ENCODE results near the gene DNAJB1.
"Not testable (repeated sequence)": the region's sequence is repeated elsewhere in the genome, so short reads cannot be mapped to it uniquely, and the experiment has no call there.

The DNAJB1 gene

DNA sequence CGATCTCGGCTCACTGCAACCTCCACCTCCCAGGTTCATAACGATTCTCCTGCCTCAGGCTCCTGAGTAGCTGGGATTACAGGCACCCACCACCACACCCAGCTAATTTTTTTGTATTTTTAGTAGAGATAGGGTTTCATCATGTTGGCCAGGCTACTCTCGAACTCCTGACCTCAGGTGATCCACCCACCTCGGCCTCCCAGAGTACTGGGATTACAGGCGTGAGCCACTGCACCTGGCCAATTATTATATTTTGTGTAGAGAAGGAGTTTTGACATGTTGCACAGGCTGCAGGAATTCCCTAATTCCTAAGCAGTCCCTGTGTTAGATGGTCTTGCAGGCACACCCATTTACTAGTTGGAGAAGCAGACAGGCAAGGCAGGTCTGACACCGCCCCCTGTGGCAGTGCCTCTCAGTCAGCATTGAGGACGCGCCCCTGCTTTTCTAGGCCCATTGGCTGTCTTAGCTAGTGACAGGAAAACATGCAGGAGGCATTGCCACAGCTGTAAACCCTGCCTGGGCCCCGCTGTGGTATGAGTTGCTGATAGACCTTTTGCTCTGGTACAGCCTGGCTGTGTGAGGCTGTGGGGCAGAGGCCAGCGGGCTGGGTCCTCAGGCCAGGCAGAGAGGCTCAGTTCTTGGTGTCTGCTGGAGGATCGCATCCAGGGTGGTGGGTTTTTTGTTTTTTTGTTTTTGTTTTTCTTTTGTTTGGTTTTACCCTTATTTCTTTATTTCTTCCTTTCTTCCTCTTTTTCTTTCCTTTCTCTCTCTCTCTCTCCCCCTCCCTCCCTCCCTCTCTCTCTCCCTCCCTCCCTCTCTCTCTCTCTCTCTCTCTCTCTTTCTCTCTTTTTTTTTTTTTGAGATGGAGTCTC lies 33.2 kb upstream of the DNAJB1 start:
- not testable (repeated sequence) for H3K4me3 ChIP-seq (ENCODE audit: low read depth in 1 of 2, low read length in 2 of 2); H3K9me3 ChIP-seq (ENCODE audit: control insufficient read depth in 1 of 2, low read length in 2 of 2); H3K27me3 ChIP-seq (ENCODE audit: low read depth, low read length); H3K27ac ChIP-seq (ENCODE audit: low read length); H3K4me1 ChIP-seq (ENCODE audit: control insufficient read depth in 1 of 2, insufficient read depth in 2 of 2, low read length in 2 of 2); H3K36me3 ChIP-seq (ENCODE audit: control insufficient read depth in 1 of 2, insufficient read depth in 2 of 2, low read length in 2 of 2)

GRCh38 chr19:14550201-14550754 lies 32.1 kb upstream of the DNAJB1 start:
- H3K36me3 ChIP-seq (ENCODE audit: control insufficient read depth in 1 of 2, insufficient read depth in 2 of 2, low read length in 2 of 2): no peaks in the 10 kb centered on the region
- no peak overlapping the region for H3K27ac ChIP-seq (ENCODE audit: low read length)
- no peak overlapping the region for H3K4me3 ChIP-seq (ENCODE audit: low read depth in 1 of 2, low read length in 2 of 2)
- H3K9me3 ChIP-seq (ENCODE audit: control insufficient read depth in 1 of 2, low read length in 2 of 2): no peaks in the 10 kb centered on the region
- H3K27me3 ChIP-seq (ENCODE audit: low read depth, low read length): no peaks in the 10 kb centered on the region
- H3K4me1 ChIP-seq (ENCODE audit: control insufficient read depth in 1 of 2, insufficient read depth in 2 of 2, low read length in 2 of 2): peaks cover 0 to 5% of the 10 kb centered on the region in 2 donors

DNA sequence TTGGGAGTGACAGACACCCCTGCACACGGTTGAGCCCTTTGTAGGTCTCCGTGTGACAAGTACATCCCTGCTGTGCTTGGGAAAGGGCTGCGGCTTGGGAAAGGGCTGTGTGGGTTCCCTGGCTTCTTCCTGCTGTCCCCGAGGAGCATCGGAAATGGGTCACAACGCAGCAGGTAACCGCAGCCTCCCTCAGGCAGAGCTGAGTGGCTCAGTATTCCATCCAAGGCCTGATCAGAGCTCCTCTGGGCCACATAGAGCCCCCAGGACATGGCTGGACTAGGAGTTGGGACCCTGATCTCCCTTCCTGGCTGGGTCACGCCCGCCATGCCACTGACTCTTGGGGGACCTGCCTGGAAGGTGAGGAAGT lies 27.5 kb upstream of the DNAJB1 start:
- Histone ChIP-seq H3K4me1 (ENCODE audit: control insufficient read depth in 1 of 2, insufficient read depth in 2 of 2, low read length in 2 of 2) (peaks cover 0 to 15% of the 10 kb centered on the region in 2 donors), H3K27ac (ENCODE audit: low read length) (no peak overlapping the region), H3K9me3 (ENCODE audit: control insufficient read depth in 1 of 2, low read length in 2 of 2) (no peaks in the 10 kb centered on the region), H3K36me3 (ENCODE audit: control insufficient read depth in 1 of 2, insufficient read depth in 2 of 2, low read length in 2 of 2) (no peaks in the 10 kb centered on the region), H3K27me3 (ENCODE audit: low read depth, low read length) (no peaks in the 10 kb centered on the region), H3K4me3 (ENCODE audit: low read depth in 1 of 2, low read length in 2 of 2) (no peak overlapping the region)

DNA sequence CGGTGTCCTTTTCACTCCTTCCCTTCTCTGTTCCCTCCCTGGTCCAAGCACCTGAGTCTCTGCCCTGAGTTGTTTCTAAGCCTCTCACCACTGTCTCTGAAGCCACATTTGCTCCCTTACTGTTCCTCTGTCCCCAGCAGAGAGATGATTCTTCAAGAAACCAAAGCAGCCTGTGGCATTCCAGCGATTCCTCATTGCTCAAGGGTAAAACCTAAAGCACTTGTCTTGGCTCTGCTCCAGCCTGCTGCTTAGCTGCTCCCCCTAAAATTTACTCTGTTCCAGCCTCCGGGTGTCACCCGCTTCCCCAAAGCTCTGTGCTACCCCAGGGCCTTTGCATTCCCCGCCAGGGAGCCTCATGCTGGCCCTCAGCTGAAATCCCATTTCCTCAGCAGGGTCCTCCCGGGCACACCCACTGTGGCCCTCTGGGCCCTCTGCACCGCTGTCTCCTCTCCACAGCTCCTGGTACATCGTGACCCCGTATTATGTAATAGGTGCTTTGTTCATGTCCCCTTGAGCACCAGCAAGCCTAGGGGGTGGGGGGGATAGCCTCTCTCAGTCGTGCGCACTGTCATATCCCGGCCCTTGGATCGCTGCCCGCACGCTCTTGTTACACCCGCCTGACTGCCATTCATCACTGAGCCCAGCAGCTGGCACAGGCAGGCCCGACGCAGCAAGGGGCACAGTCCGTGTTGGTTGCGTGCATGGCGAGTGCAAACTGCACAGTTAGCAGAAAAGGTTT lies 26.9 kb upstream of the DNAJB1 start:
- no peak overlapping the region for H3K4me3 ChIP-seq (ENCODE audit: low read depth in 1 of 2, low read length in 2 of 2)
- H3K9me3 ChIP-seq (ENCODE audit: control insufficient read depth in 1 of 2, low read length in 2 of 2): no peaks in the 10 kb centered on the region
- H3K36me3 ChIP-seq (ENCODE audit: control insufficient read depth in 1 of 2, insufficient read depth in 2 of 2, low read length in 2 of 2): no peaks in the 10 kb centered on the region
- peaks cover 0 to 15% of the 10 kb centered on the region in 2 donors for H3K4me1 ChIP-seq (ENCODE audit: control insufficient read depth in 1 of 2, insufficient read depth in 2 of 2, low read length in 2 of 2)
- no peak overlapping the region for H3K27ac ChIP-seq (ENCODE audit: low read length)
- H3K27me3 ChIP-seq (ENCODE audit: low read depth, low read length): no peaks in the 10 kb centered on the region

- H3K9me3 ChIP-seq (ENCODE audit: control insufficient read depth in 1 of 2, low read length in 2 of 2): no peaks in the 10 kb centered on the region
- H3K36me3 ChIP-seq (ENCODE audit: control insufficient read depth in 1 of 2, insufficient read depth in 2 of 2, low read length in 2 of 2): no peaks in the 10 kb centered on the region
- H3K27ac ChIP-seq (ENCODE audit: low read length): no peak overlapping the region
- H3K4me1 ChIP-seq (ENCODE audit: control insufficient read depth in 1 of 2, insufficient read depth in 2 of 2, low read length in 2 of 2): peaks cover 0 to 15% of the 10 kb centered on the region in 2 donors
- H3K4me3 ChIP-seq (ENCODE audit: low read depth in 1 of 2, low read length in 2 of 2): no peak overlapping the region
- no peaks in the 10 kb centered on the region for H3K27me3 ChIP-seq (ENCODE audit: low read depth, low read length)
Observed at GRCh38 chr19:14544047-14544446, 25.9 kb upstream of the DNAJB1 start.

DNA sequence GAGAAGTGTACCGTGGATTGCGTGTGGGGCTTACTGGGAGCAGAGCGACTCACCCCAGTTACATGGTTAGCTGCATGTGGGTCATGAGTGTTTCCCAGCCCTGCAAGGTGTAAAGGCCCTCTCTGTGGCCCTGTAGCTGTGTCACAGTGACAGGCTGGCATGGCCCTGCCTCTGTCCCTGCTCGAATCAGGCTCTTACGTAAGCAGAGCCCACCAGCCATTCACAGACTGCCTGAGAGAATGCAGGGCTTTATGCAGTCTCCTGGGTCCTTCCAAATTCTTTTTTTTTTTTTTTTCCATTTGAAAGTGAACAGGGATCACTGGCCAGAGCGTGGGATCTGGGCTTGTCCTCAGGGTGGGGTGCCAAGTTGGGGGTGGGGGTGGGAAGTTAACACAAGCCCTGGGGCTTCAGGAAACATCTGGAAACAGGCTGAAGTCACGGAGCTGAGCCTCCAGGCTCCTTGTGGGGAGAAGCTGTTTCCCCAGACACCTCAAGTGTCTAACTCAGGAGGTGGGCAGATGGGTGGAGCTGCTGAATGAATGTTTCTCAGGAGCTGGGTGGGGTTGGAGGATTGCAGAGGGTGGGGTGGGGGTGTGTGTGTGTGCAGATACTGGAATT lies 24.6 kb upstream of the DNAJB1 start:
- Histone ChIP-seq H3K36me3 (ENCODE audit: control insufficient read depth in 1 of 2, insufficient read depth in 2 of 2, low read length in 2 of 2) (no peaks in the 10 kb centered on the region), H3K4me1 (ENCODE audit: control insufficient read depth in 1 of 2, insufficient read depth in 2 of 2, low read length in 2 of 2) (peaks cover 0 to 15% of the 10 kb centered on the region in 2 donors), H3K27ac (ENCODE audit: low read length) (no peak overlapping the region), H3K4me3 (ENCODE audit: low read depth in 1 of 2, low read length in 2 of 2) (no peak overlapping the region), H3K27me3 (ENCODE audit: low read depth, low read length) (no peaks in the 10 kb centered on the region), H3K9me3 (ENCODE audit: control insufficient read depth in 1 of 2, low read length in 2 of 2) (no peaks in the 10 kb centered on the region)

- not testable (repeated sequence) for H3K27me3 ChIP-seq (ENCODE audit: low read depth, low read length)
Observed at GRCh38 chr19:14541979-14542378, 23.8 kb upstream of the DNAJB1 start.

GRCh38 chr19:14540741-14541525 lies 22.7 kb upstream of the DNAJB1 start:
- Histone ChIP-seq H3K4me3 (ENCODE audit: low read depth in 1 of 2, low read length in 2 of 2) (no peak overlapping the region), H3K27ac (ENCODE audit: low read length) (no peak overlapping the region), H3K36me3 (ENCODE audit: control insufficient read depth in 1 of 2, insufficient read depth in 2 of 2, low read length in 2 of 2) (no peaks in the 10 kb centered on the region), H3K9me3 (ENCODE audit: control insufficient read depth in 1 of 2, low read length in 2 of 2) (no peaks in the 10 kb centered on the region), H3K4me1 (ENCODE audit: control insufficient read depth in 1 of 2, insufficient read depth in 2 of 2, low read length in 2 of 2) (peaks cover 0 to 20% of the 10 kb centered on the region in 2 donors), H3K27me3 (ENCODE audit: low read depth, low read length) (no peaks in the 10 kb centered on the region)

More at GRCh38 chr19:14541979-14542378, 23.8 kb upstream of the DNAJB1 start:
- H3K27ac ChIP-seq (ENCODE audit: low read length); H3K36me3 ChIP-seq (ENCODE audit: control insufficient read depth in 1 of 2, insufficient read depth in 2 of 2, low read length in 2 of 2); H3K4me3 ChIP-seq (ENCODE audit: low read depth in 1 of 2, low read length in 2 of 2); H3K9me3 ChIP-seq (ENCODE audit: control insufficient read depth in 1 of 2, low read length in 2 of 2): not testable (repeated sequence)
- H3K4me1 ChIP-seq (ENCODE audit: control insufficient read depth in 1 of 2, insufficient read depth in 2 of 2, low read length in 2 of 2): peaks cover 0 to 15% of the 10 kb centered on the region in 2 donors

DNA sequence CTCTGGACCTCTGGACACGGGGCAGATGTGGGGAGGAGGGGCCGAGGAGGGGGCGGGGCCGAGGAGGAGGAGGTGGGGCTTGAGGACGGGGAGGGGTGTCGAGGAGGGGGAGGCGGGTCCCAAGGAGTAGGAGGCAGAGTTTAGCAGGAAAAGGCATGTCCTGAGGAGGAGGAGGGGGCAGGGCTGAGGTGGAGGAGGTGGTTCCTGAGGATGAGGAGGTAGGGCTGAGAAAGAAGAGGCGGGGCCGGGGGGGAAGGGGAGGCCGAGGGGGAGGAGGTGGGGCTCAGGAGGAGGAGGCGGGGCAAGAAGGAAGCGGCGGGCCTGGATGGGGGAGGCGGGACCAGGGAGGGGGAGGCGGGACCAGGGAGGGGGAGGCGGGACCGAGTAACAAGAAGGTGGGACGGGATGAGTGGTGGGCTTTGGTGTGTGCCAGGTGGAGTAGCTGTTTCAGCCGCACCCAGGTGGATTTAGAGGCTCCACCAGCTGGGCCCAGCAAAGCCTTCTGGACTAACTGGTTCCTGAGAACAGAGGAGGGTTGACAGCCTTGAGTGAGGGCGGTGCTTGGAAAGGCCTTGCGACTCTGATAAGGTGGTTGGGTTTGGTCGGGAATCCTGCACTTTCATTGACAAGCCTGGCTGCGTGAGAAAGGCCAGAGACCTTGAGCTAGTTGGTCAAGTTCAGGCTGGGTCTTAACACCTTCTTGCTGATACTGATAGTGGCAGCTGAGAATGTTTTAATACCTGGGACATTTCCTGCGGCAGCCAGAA lies 18.9 kb upstream of the DNAJB1 start:
- Histone ChIP-seq H3K36me3 (ENCODE audit: control insufficient read depth in 1 of 2, insufficient read depth in 2 of 2, low read length in 2 of 2) (no peaks in the 10 kb centered on the region), H3K4me3 (ENCODE audit: low read depth in 1 of 2, low read length in 2 of 2) (peak overlapping the region; percentile 37 to 40), H3K9me3 (ENCODE audit: control insufficient read depth in 1 of 2, low read length in 2 of 2) (no peaks in the 10 kb centered on the region), H3K4me1 (ENCODE audit: control insufficient read depth in 1 of 2, insufficient read depth in 2 of 2, low read length in 2 of 2) (peaks cover 0 to 7% of the 10 kb centered on the region in 2 donors), H3K27me3 (ENCODE audit: low read depth, low read length) (no peaks in the 10 kb centered on the region), H3K27ac (ENCODE audit: low read length) (no peak overlapping the region)

DNA sequence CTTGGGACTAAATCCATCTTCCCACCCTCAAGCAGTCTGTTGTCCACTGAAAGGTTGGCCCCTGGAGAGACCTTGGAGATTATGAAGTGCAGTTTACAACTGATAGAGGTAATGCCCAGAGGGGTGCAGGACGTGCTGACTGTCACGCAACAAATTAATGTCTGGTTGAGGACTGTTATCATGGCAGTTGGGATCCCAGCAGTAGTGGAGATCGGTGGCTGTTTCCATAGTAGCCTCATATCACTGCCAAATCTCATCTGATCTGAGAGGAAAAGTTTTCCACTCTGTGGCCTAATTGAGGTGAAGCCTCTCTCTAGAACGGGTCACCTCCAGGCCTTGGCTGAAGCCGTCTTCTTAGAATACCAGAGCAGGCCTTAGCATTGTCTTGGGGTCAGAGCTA lies 15.3 kb upstream of the DNAJB1 start:
- no peak overlapping the region for H3K27ac ChIP-seq (ENCODE audit: low read length)
- H3K4me1 ChIP-seq (ENCODE audit: control insufficient read depth in 1 of 2, insufficient read depth in 2 of 2, low read length in 2 of 2): peaks cover 3 to 25% of the 10 kb centered on the region in 2 donors
- H3K4me3 ChIP-seq (ENCODE audit: low read depth in 1 of 2, low read length in 2 of 2): no peak overlapping the region

More for the DNA sequence above, 15.3 kb upstream of the DNAJB1 start:
- H3K36me3 ChIP-seq (ENCODE audit: control insufficient read depth in 1 of 2, insufficient read depth in 2 of 2, low read length in 2 of 2): no peaks in the 10 kb centered on the region
- no peaks in the 10 kb centered on the region for H3K9me3 ChIP-seq (ENCODE audit: control insufficient read depth in 1 of 2, low read length in 2 of 2)
- H3K27me3 ChIP-seq (ENCODE audit: low read depth, low read length): no peaks in the 10 kb centered on the region

All from muscle layer of duodenum (tissue), 2 donors.